IMR-90 (cell line): ENCODE measurements around the gene MAU2. TPM values are rescaled to one million over a fixed set of nuclear protein-coding genes. Genes with fewer than 3 reads are reported as not detected.
A peak's percentile ranks its signal among the peaks of the same experiment; 100 is the strongest.

Source experiments
- ATAC-seq: fragments of 200-7000 bp; cut with Tn5 transposase; 2 replicates; pipeline ENCODE4 v1.9.1; 2020; ENCODE audit warnings: low read depth, mild to moderate bottlenecking, moderate library complexity
- BruUV-seq: library from RNA; stranded (reverse); fragments of 400-500 nt; replicated peaks from 2 replicates; lab custom pipeline; 2021; lab: Mats Ljungman, UMichigan
- CTCF ChIA-PET: fragments of 300-600 bp; formaldehyde crosslinking; extraction: SDS; loops from one replicate; lab custom pipeline; 2021; ENCODE audit warnings: antibody characterized with exemption; lab: Yijun Ruan, JAX
- POLR2A ChIA-PET: fragments of 300-600 bp; sonication (Branson Sonifier 250); formaldehyde crosslinking; loops from one replicate; lab custom pipeline; 2022; ENCODE audit warnings: antibody characterized with exemption; ENCODE audit not compliant: unreplicated experiment; lab: Charles Lee
- DNase-seq: peaks from one replicate; pipeline ENCODE4 v3.0.0; 2013
- H2AFZ ChIP-seq: replicated peaks from 2 replicates; pipeline ENCODE3; 2013; ENCODE audit warnings: low read length, mild to moderate bottlenecking; ENCODE audit not compliant: poor library complexity
- H2AK5ac ChIP-seq: 2 replicates; pipeline ENCODE4 v1.6.1; 2013; ENCODE audit warnings: low read depth, low read length, inconsistent platforms
- H2AK9ac ChIP-seq: replicated peaks from 2 replicates; pipeline ENCODE3; 2013; ENCODE audit warnings: mild to moderate bottlenecking, low read depth, low read length, moderate library complexity; ENCODE audit not compliant: poor library complexity
- H2BK120ac ChIP-seq: 2 replicates; pipeline ENCODE4 v1.6.1; 2013; ENCODE audit warnings: low read depth, low read length, inconsistent platforms
- H2BK15ac ChIP-seq: 3 replicates; pipeline ENCODE4 v1.6.1; 2013; ENCODE audit warnings: low read depth, low read length, inconsistent platforms
- H2BK20ac ChIP-seq: 2 replicates; pipeline ENCODE4 v1.6.1; 2013; ENCODE audit warnings: low read depth, mild to moderate bottlenecking, inconsistent platforms, low read length, moderate library complexity
- H2BK5ac ChIP-seq: 2 replicates; pipeline ENCODE4 v1.6.1; 2013; ENCODE audit warnings: mild to moderate bottlenecking, low read depth, low read length, inconsistent platforms; ENCODE audit not compliant: poor library complexity, severe bottlenecking
- H3K14ac ChIP-seq: replicated peaks from 2 replicates; pipeline ENCODE4 v1.6.1; 2013; ENCODE audit warnings: low read depth, low read length, inconsistent platforms
- H3K18ac ChIP-seq: 2 replicates; pipeline ENCODE4 v1.6.1; 2013; ENCODE audit warnings: low read depth, low read length, control low read depth
- H3K23ac ChIP-seq: 2 replicates; pipeline ENCODE4 v1.6.1; 2013; ENCODE audit warnings: low read depth, low read length, inconsistent platforms
- H3K27ac ChIP-seq: 2 replicates; pipeline ENCODE4 v1.5.1; 2013; ENCODE audit warnings: mild to moderate bottlenecking, control low read depth, low read length; ENCODE audit not compliant: insufficient read depth
- H3K27me3 ChIP-seq: 2 replicates; pipeline ENCODE4 v1.6.1; 2013; ENCODE audit warnings: low read length; ENCODE audit not compliant: control insufficient read depth, insufficient read depth
- H3K36me3 ChIP-seq: 2 replicates; pipeline ENCODE4 v1.6.1; 2013; ENCODE audit warnings: low read length, mixed read lengths; ENCODE audit not compliant: control insufficient read depth, insufficient read depth
- H3K4ac ChIP-seq: 2 replicates; pipeline ENCODE4 v1.6.1; 2013; ENCODE audit warnings: low read depth, low read length, inconsistent platforms
- H3K4me1 ChIP-seq: 2 replicates; pipeline ENCODE4 v1.6.1; 2013; ENCODE audit warnings: low read length, mixed read lengths; ENCODE audit not compliant: control insufficient read depth, insufficient read depth
- H3K4me2 ChIP-seq: 2 replicates; pipeline ENCODE4 v1.6.1; 2013; ENCODE audit warnings: low read depth, mild to moderate bottlenecking, control low read depth, low read length, moderate library complexity
- H3K4me3 ChIP-seq: 2 replicates; pipeline ENCODE4 v1.5.1; 2013; ENCODE audit warnings: low read depth, mild to moderate bottlenecking, control low read depth, low read length, moderate library complexity; ENCODE audit not compliant: insufficient read depth
- H3K56ac ChIP-seq: 2 replicates; pipeline ENCODE4 v1.6.1; 2013; ENCODE audit warnings: low read length, inconsistent platforms; ENCODE audit not compliant: insufficient read depth; ENCODE audit errors: extremely low read depth
- H3K79me1 ChIP-seq, 2 experiments: 2 replicates each; pipeline ENCODE4 v1.6.1; 2013; ENCODE audit warnings: low read length in 2 of 2, inconsistent platforms in 1 of 2, low read depth in 1 of 2
- H3K9ac ChIP-seq: 2 replicates; pipeline ENCODE4 v1.6.1; 2013; ENCODE audit warnings: low read depth, low read length, control low read depth
- H3K9me1 ChIP-seq: 2 replicates; pipeline ENCODE4 v1.6.1; 2013; ENCODE audit warnings: low read length, inconsistent platforms; ENCODE audit not compliant: insufficient read depth
- H3K9me3 ChIP-seq: 2 replicates; pipeline ENCODE4 v1.6.1; 2013; ENCODE audit warnings: low read length; ENCODE audit not compliant: control insufficient read depth, insufficient read depth
- H4K20me1 ChIP-seq: 2 replicates; pipeline ENCODE4 v1.6.1; 2013; ENCODE audit warnings: low read length, inconsistent platforms; ENCODE audit not compliant: insufficient read depth
- H4K5ac ChIP-seq: 2 replicates; pipeline ENCODE4 v1.6.1; 2013; ENCODE audit warnings: mild to moderate bottlenecking, low read depth, low read length, control low read depth
- H4K8ac ChIP-seq, 2 experiments: 2 replicates each; pipeline ENCODE4 v1.6.1; 2013; ENCODE audit warnings: low read depth in 2 of 2, low read length in 2 of 2, control low read depth in 1 of 2, inconsistent platforms in 1 of 2
- H4K91ac ChIP-seq: 2 replicates; pipeline ENCODE4 v1.6.1; 2013; ENCODE audit warnings: low read depth, low read length, inconsistent platforms; ENCODE audit not compliant: insufficient read depth
- CHD1 ChIP-seq: IDR thresholded peaks from 2 replicates; pipeline ENCODE4 v1.6.1; 2012; ENCODE audit warnings: low read depth, low read length, improper control_type of control experiment
- FOS ChIP-seq: fragments of 150-350 bp; IDR thresholded peaks from 2 replicates; pipeline ENCODE4 v1.6.1; 2016; ENCODE audit warnings: low read depth, low read length
- WGBS, 2 experiments: methylation state at CpG; one replicate each; pipeline versions ENCODE4 v1.1.5 to v1.1.7; 2013; ENCODE audit warnings: missing lambda C conversion rate in 2 of 2; ENCODE audit not compliant: insufficient read length in 1 of 2; ENCODE audit errors: extremely low coverage in 2 of 2; 5-methylcytosine and 5-hydroxymethylcytosine counted together
- dilution Hi-C: fragments of 300-500 bp; cut with HindIII; formaldehyde crosslinking; loops from one replicate; pipeline ENCODE4 v1.14.3; 2018; ENCODE audit warnings: low sequenced_read_pairs; ENCODE audit not compliant: unreplicated experiment
- in situ Hi-C: fragments of 300-500 bp; cut with MboI; formaldehyde crosslinking; loops from 3 replicates; pipeline ENCODE4 v1.14.3; 2019; ENCODE audit warnings: low sequenced_read_pairs, inconsistent platforms, mixed read lengths
- intact Hi-C: fragments of 100-400 bp; cut with micrococcal nuclease; formaldehyde crosslinking; loops from 2 replicates; pipeline ENCODE4 v1.10.0; 2022
- polyA plus RNA-seq, 3 experiments: library from polyadenylated mRNA; depleted of rRNA; stranded (reverse); fragments of >200 nt; gene quantifications; 2 replicates each; pipeline ENCODE4 v1.2.3, GENCODE V29; 2012; ENCODE audit warnings: low replicate concordance in 1 of 3
- total RNA-seq: library from RNA; depleted of rRNA; stranded (reverse); fragments of >200 nt; gene quantifications from 2 replicates; pipeline ENCODE4 v1.2.3, GENCODE V29; 2012
- TF ChIP-seq, protein P1 (sequence below): fragments of 150-350 bp; IDR thresholded peaks from 2 replicates; pipeline ENCODE4 v1.6.1; 2017; ENCODE audit warnings: mild to moderate bottlenecking, antibody characterized with exemption, low read length, low read depth

MAU2 gene
- total and polyA plus RNA-seq, 2 of the 4 experiments (the other 2 are of a cell fraction) = 24.6 to 31.1 TPM

DNA sequence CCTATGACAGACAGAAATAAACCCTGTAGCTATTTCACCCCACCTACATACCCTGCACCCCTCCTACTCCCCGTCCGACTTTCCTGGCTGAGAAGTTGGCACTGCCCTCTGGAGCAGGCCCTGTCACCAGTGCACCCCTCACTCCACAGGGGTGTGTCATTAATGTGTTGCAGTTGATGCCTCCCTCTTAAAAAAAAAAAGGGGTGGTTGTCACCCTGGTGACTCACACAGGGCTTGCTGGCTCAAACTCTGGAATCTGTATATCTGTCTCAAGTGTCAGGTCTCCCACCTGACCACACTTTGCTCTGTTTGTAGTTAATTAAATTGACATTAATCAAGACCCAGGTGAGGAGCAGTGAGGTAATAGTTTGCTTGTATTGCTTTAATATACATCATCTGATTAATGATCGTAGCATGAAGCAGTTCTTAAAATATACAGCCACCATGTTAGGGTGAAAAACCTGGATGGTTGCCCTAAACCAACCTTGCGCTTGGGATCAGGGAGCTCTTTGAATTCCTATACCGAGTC lies 82.8 kb downstream of the MAU2 start:
- TF ChIP-seq CHD1 (no peak), FOS (peak; percentile 67)
- TF ChIP-seq, protein P1, sequence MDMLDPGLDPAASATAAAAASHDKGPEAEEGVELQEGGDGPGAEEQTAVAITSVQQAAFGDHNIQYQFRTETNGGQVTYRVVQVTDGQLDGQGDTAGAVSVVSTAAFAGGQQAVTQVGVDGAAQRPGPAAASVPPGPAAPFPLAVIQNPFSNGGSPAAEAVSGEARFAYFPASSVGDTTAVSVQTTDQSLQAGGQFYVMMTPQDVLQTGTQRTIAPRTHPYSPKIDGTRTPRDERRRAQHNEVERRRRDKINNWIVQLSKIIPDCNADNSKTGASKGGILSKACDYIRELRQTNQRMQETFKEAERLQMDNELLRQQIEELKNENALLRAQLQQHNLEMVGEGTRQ = peak; percentile 23; the same call in 1 of the 2 replicates
- H4K91ac ChIP-seq = peak overlapping the region; percentile 50
- in situ Hi-C loops (no loop called here), intact Hi-C loops (no loop called here), dilution Hi-C loops (no loop called here)
- no TSS peak for BruUV-seq
- peak overlapping the region in 1 of 2 experiments; percentile 34; a peak in 1 of 4 replicates for H4K8ac ChIP-seq
- no peak overlapping the region for H4K5ac ChIP-seq
- peak overlapping the region; percentile 88 for H2AK9ac ChIP-seq
- H3K14ac ChIP-seq = peak overlapping the region; percentile 22; the same call in 1 of the 2 replicates
- no peak overlapping the region for H3K4me3 ChIP-seq
- DNase-seq = peak; percentile 44
- ChIA-PET CTCF (no interaction called here), POLR2A (interaction anchor here (0.6 kb wide), 1 partner anchor 80 kb away, joined by 5 read pairs; no protein-coding TSS in a partner anchor)
- peaks cover 12% of the 10 kb centered on the region for H3K4me1 ChIP-seq
- H2BK20ac ChIP-seq = peak overlapping the region; percentile 32; the same call in 1 of the 2 replicates
- peak overlapping the region; percentile 9; the same call in 1 of the 2 replicates for H2BK120ac ChIP-seq
- peak overlapping the region; percentile 66; the same call in 1 of the 2 replicates for H3K4ac ChIP-seq
- H3K79me1 ChIP-seq = peaks cover 5 to 65% of the 10 kb centered on the region in 2 experiments; a peak in 3 of 4 replicates
- WGBS, 2 experiments = no CpG with 5 or more reads among the region's 5 CpGs
- no peaks in the 10 kb centered on the region for H3K27me3 ChIP-seq
- peaks cover 30% of the 10 kb centered on the region for H4K20me1 ChIP-seq
- ATAC-seq = no peak
- peaks cover 16% of the 10 kb centered on the region; the same call in 1 of the 2 replicates for H3K9me1 ChIP-seq
- no peak overlapping the region for H3K56ac ChIP-seq
- peak overlapping the region; percentile 4; the same call in 1 of the 3 replicates for H2BK15ac ChIP-seq
- no peak overlapping the region for H3K27ac ChIP-seq
- H2AK5ac ChIP-seq = 0 out of 2 replicates have a peak overlapping the region, but pooled peaks have one; percentile 22
- H3K4me2 ChIP-seq = no peak overlapping the region
- H3K36me3 ChIP-seq = no peaks in the 10 kb centered on the region
- H2AFZ ChIP-seq = peak overlapping the region; percentile 52
- H3K23ac ChIP-seq = no peak overlapping the region
- H2BK5ac ChIP-seq = peak overlapping the region; percentile 4
- no peaks in the 10 kb centered on the region for H3K9me3 ChIP-seq
- no peak overlapping the region for H3K18ac ChIP-seq
- no peak overlapping the region for H3K9ac ChIP-seq
